DND-41 (cell line): Measurements from ENCODE around the gene TRIM14.

Experiments
- ATAC-seq: fragments of 200-7000 bp; cut with Tn5 transposase; 3 replicates; pipeline ENCODE4 v1.9.1; 2021; ENCODE audit warnings: low read depth; ENCODE audit not compliant: insufficient read depth
- DNase-seq: peaks from one replicate; pipeline ENCODE4 v3.0.0-alpha.2; 2020
- H2AFZ ChIP-seq: 2 replicates; pipeline ENCODE4 v1.6.0; 2012; ENCODE audit warnings: low read depth, low read length
- H3K27ac ChIP-seq: 2 replicates; pipeline ENCODE4 v1.5.1; 2012; ENCODE audit warnings: low read length, inconsistent platforms
- H3K27me3 ChIP-seq: fragments of 200-600 bp; sonication (generic); 2 replicates; pipeline ENCODE4 v1.6.0; 2012; ENCODE audit warnings: low read length, mild to moderate bottlenecking, inconsistent platforms; ENCODE audit not compliant: insufficient read depth, poor library complexity
- H3K36me3 ChIP-seq: 2 replicates; pipeline ENCODE4 v1.5.1; 2012; ENCODE audit warnings: low read length, inconsistent platforms; ENCODE audit not compliant: insufficient read depth
- H3K4me1 ChIP-seq: 2 replicates; pipeline ENCODE4 v1.5.1; 2012; ENCODE audit warnings: mild to moderate bottlenecking, low read length; ENCODE audit not compliant: insufficient read depth
- H3K4me2 ChIP-seq: 2 replicates; pipeline ENCODE4 v1.6.0; 2012; ENCODE audit warnings: mild to moderate bottlenecking, moderate library complexity, low read length, inconsistent platforms; ENCODE audit not compliant: insufficient read depth
- H3K4me3 ChIP-seq, 2 experiments: fragments of 200-600 bp in 1 of 2; shearing (Covaris generic) in 1 of 2; 2 replicates each; pipeline ENCODE4 v1.5.1; 2012 to 2016; ENCODE audit warnings: inconsistent platforms in 2 of 2, low read length in 2 of 2, mild to moderate bottlenecking in 2 of 2, low read depth in 1 of 2, moderate library complexity in 1 of 2
- H3K79me2 ChIP-seq: 2 replicates; pipeline ENCODE4 v1.6.0; 2012; ENCODE audit warnings: low read length, inconsistent platforms; ENCODE audit not compliant: insufficient read depth
- H3K9ac ChIP-seq: 2 replicates; pipeline ENCODE4 v1.6.0; 2012; ENCODE audit warnings: low read depth, mild to moderate bottlenecking, inconsistent platforms, low read length, moderate library complexity
- H3K9me3 ChIP-seq: 2 replicates; pipeline ENCODE4 v1.5.1; 2012; ENCODE audit warnings: low read length, moderate library complexity, mild to moderate bottlenecking, inconsistent platforms; ENCODE audit not compliant: insufficient read depth, severe bottlenecking
- H4K20me1 ChIP-seq: 2 replicates; pipeline ENCODE4 v1.6.0; 2012; ENCODE audit warnings: low read length; ENCODE audit not compliant: insufficient read depth
- CTCF ChIP-seq: IDR thresholded peaks from 2 replicates; pipeline ENCODE4 v1.5.1; 2012; ENCODE audit warnings: borderline replicate concordance, low read length, moderate library complexity, mild to moderate bottlenecking; ENCODE audit not compliant: poor library complexity, severe bottlenecking; ENCODE audit errors: extremely low read depth
- EZH2 ChIP-seq: IDR thresholded peaks from 3 replicates; pipeline ENCODE4 v1.6.1; 2012; ENCODE audit warnings: borderline replicate concordance, low read depth, mild to moderate bottlenecking, moderate library complexity, low read length, inconsistent platforms; ENCODE audit not compliant: severe bottlenecking

Gene TRIM14

GRCh38 chr9:98049288-98050072 is 69.5 kb downstream of the TRIM14 start:
- Histone ChIP-seq H3K79me2 (peaks cover 60% of the 10 kb centered on the region), H3K4me2 (no peak overlapping the region)
- TF ChIP-seq CTCF (no peak), EZH2 (no peak)

GRCh38 chr9:98047002-98047401 is 72.0 kb downstream of the TRIM14 start:
- H3K27me3 ChIP-seq: no peaks in the 10 kb centered on the region
- H3K79me2 ChIP-seq: peaks cover 58% of the 10 kb centered on the region
- H3K4me3 ChIP-seq: peak overlapping the region in 1 of 2 experiments; percentile 71; a peak in 1 of 4 replicates
- H4K20me1 ChIP-seq: no peaks in the 10 kb centered on the region
- peak overlapping the region; percentile 71 for H3K4me2 ChIP-seq
- ATAC-seq: no peak
- DNase-seq: no peak
- H2AFZ ChIP-seq: no peak overlapping the region
- H3K36me3 ChIP-seq: peaks cover 6% of the 10 kb centered on the region; the same call in 1 of the 2 replicates
- TF ChIP-seq CTCF (no peak), EZH2 (no peak)
- no peaks in the 10 kb centered on the region for H3K9me3 ChIP-seq
- H3K9ac ChIP-seq: peak overlapping the region; percentile 65
- peaks cover 30% of the 10 kb centered on the region for H3K4me1 ChIP-seq
- no peak overlapping the region for H3K27ac ChIP-seq

More at GRCh38 chr9:98049288-98050072, 69.5 kb downstream of the TRIM14 start:
- Histone ChIP-seq H4K20me1 (no peaks in the 10 kb centered on the region), H3K27ac (no peak overlapping the region), H2AFZ (no peak overlapping the region), H3K4me3 (no peak overlapping the region), H3K4me1 (peaks cover 30% of the 10 kb centered on the region), H3K9ac (no peak overlapping the region), H3K9me3 (no peaks in the 10 kb centered on the region), H3K27me3 (no peaks in the 10 kb centered on the region), H3K36me3 (peaks cover 6% of the 10 kb centered on the region; the same call in 1 of the 2 replicates)
- DNase-seq (no peak), ATAC-seq (no peak)

- Histone ChIP-seq H3K79me2 (peaks cover 51% of the 10 kb centered on the region), H3K27me3 (no peaks in the 10 kb centered on the region), H3K4me2 (peak overlapping the region; percentile 71), H3K9me3 (no peaks in the 10 kb centered on the region), H3K4me1 (peaks cover 30% of the 10 kb centered on the region), H2AFZ (no peak overlapping the region), H3K9ac (peak overlapping the region; percentile 65), H4K20me1 (no peaks in the 10 kb centered on the region), H3K36me3 (peaks cover 3% of the 10 kb centered on the region; the same call in 1 of the 2 replicates), H3K27ac (peak overlapping the region; percentile 81), H3K4me3 (peak overlapping the region; percentile 52 to 71; a peak in 3 of 4 replicates)
- ATAC-seq (no peak), DNase-seq (no peak)
- TF ChIP-seq EZH2 (no peak), CTCF (no peak)
These were observed 72.9 kb downstream of the TRIM14 start for GRCh38 chr9:98046180-98046543.
